K562 (cell line): ENCODE results near the gene WNT11. TPM values are rescaled to one million over a fixed set of nuclear protein-coding genes. Genes with fewer than 3 reads are reported as not detected.

Experiments used
- ARID2 ChIP-seq: fragments of 450-650 bp; IDR thresholded peaks from 2 replicates; pipeline ENCODE4 v1.6.1; 2017; ENCODE audit warnings: antibody characterized with exemption, mild to moderate bottlenecking
- ASH1L ChIP-seq: fragments of 450-650 bp; IDR thresholded peaks from 2 replicates; pipeline ENCODE4 v1.6.1; 2018; ENCODE audit warnings: borderline replicate concordance, mild to moderate bottlenecking, low read depth; ENCODE audit not compliant: partially characterized antibody
- BRD4 ChIP-seq: fragments of 200-600 bp; sonication (generic); IDR thresholded peaks from 2 replicates; pipeline ENCODE4 v1.6.1; 2017; ENCODE audit warnings: inconsistent platforms
- CEBPB ChIP-seq: fragments of 450-650 bp; IDR thresholded peaks from 2 replicates; pipeline ENCODE4 v1.6.1; 2016; ENCODE audit warnings: missing genetic modification characterization, missing compliant biosample characterization
- CHD1 ChIP-seq: fragments of 200-600 bp; sonication (generic); IDR thresholded peaks from one replicate; pipeline ENCODE4 v1.6.1; 2012; ENCODE audit warnings: mild to moderate bottlenecking, moderate library complexity, low read length, inconsistent platforms
- EHMT2 ChIP-seq: fragments of 450-650 bp; IDR thresholded peaks from 2 replicates; pipeline ENCODE4 v1.6.1; 2018; ENCODE audit warnings: antibody characterized with exemption
- ELF2 ChIP-seq: fragments of 250-450 bp; sonication (Bioruptor Pico); IDR thresholded peaks from 2 replicates; pipeline ENCODE4 v1.5.0; 2021; ENCODE audit warnings: mild to moderate bottlenecking
- GTF2E2 ChIP-seq: fragments of 200-800 bp; sonication (Bioruptor generic); IDR thresholded peaks from 2 replicates; pipeline ENCODE4 v1.6.1; 2016; ENCODE audit warnings: missing genetic modification characterization, missing compliant biosample characterization
- HMGN3 ChIP-seq: IDR thresholded peaks from 2 replicates; pipeline ENCODE4 v1.6.1; 2011; ENCODE audit warnings: borderline replicate concordance, low read depth, mild to moderate bottlenecking, mixed read lengths, low read length; ENCODE audit not compliant: insufficient read length; ENCODE audit errors: extremely low read depth
- IRF2 ChIP-seq: sonication (generic); formaldehyde crosslinking; IDR thresholded peaks from 2 replicates; pipeline ENCODE4 v1.8.1; 2022; ENCODE audit warnings: mild to moderate bottlenecking, missing genetic modification reagents
- MEF2A ChIP-seq: IDR thresholded peaks from 2 replicates; pipeline ENCODE4 v1.6.1; 2011; ENCODE audit warnings: low read depth, mild to moderate bottlenecking, low read length, moderate library complexity; ENCODE audit not compliant: control insufficient read depth
- MYNN ChIP-seq, 2 experiments: sonication (generic); formaldehyde crosslinking in 1 of 2; IDR thresholded peaks; 2 replicates each; pipeline versions ENCODE4 v1.5.0 to v1.6.1; 2016 to 2020; ENCODE audit warnings: antibody characterized with exemption in 1 of 2, missing genetic modification reagents in 1 of 2
- NCOA4 ChIP-seq: fragments of 450-650 bp; IDR thresholded peaks from 2 replicates; pipeline ENCODE4 v1.6.1; 2018; ENCODE audit warnings: mild to moderate bottlenecking; ENCODE audit not compliant: partially characterized antibody
- NELFE ChIP-seq: IDR thresholded peaks from 2 replicates; pipeline ENCODE4 v1.6.1; 2011; ENCODE audit warnings: mild to moderate bottlenecking; ENCODE audit not compliant: insufficient read depth, insufficient read length
- NFE2 ChIP-seq: IDR thresholded peaks from 2 replicates; pipeline ENCODE4 v1.6.1; 2014; ENCODE audit warnings: antibody characterized with exemption, low read depth
- PRMT5 ChIP-seq: sonication (generic); formaldehyde crosslinking; IDR thresholded peaks from 2 replicates; pipeline ENCODE4 v1.5.0; 2020; ENCODE audit warnings: missing genetic modification reagents
- SMAD2 ChIP-seq: fragments of 150-350 bp; IDR thresholded peaks from 2 replicates; pipeline ENCODE4 v1.6.1; 2014; ENCODE audit warnings: low read depth, mild to moderate bottlenecking, low read length
- TARDBP ChIP-seq: fragments of 450-650 bp; IDR thresholded peaks from 2 replicates; pipeline ENCODE4 v1.6.1; 2016
- TBP ChIP-seq: optimal IDR thresholded peaks from 2 replicates; pipeline ENCODE3; 2011; ENCODE audit warnings: low read depth, low read length, improper control_type of control experiment
- ZKSCAN3 ChIP-seq: fragments of 250-450 bp; sonication (Bioruptor Pico); IDR thresholded peaks from 2 replicates; pipeline ENCODE4 v1.4.0; 2020
- ZNF263 ChIP-seq: sonication (generic); formaldehyde crosslinking; IDR thresholded peaks from 2 replicates; pipeline ENCODE4 v1.8.0; 2022; ENCODE audit warnings: mild to moderate bottlenecking, missing genetic modification reagents, borderline replicate concordance
- ZNF41 ChIP-seq: fragments of 250-450 bp; sonication (Bioruptor Pico); conservative IDR thresholded peaks from 2 replicates; pipeline ENCODE4 v1.4.0; 2020; ENCODE audit warnings: mild to moderate bottlenecking
- ZNF696 ChIP-seq: fragments of 250-450 bp; sonication (Bioruptor Pico); conservative IDR thresholded peaks from 2 replicates; pipeline ENCODE4 v1.4.0; 2020; ENCODE audit warnings: mild to moderate bottlenecking, moderate library complexity
- polyA plus RNA-seq, 8 experiments: library from polyadenylated mRNA; depleted of rRNA in 4 of 8; stranded (reverse) in 5 of 8; unstranded in 3 of 8; fragments of >200 nt; fragmentation: Nextera tagmentation in 2 of 8; fragmentation: Illumina TruSeq in 1 of 8; extraction: Ambion mirVana in 2 of 8; extraction: Trizol in 1 of 8; gene quantifications; 2 replicates each; pipeline versions ENCODE4 v1.2.1 to v1.2.3, GENCODE V29; 2011 to 2014; ENCODE audit warnings: inconsistent platforms in 1 of 8, missing spikeins in 1 of 8
- total RNA-seq, 7 experiments: library from RNA; depleted of rRNA in 6 of 7; stranded (reverse); fragments of >200 nt in 6 of 7; fragmentation: Illumina TruSeq in 2 of 7; extraction: Trizol in 2 of 7; gene quantifications; 2 replicates each; pipeline versions ENCODE4 v1.2.1 to v1.2.3, GENCODE V29; 2011 to 2021; ENCODE audit warnings: low replicate concordance in 1 of 7
- TF ChIP-seq, protein P1 (sequence below): fragments of 250-450 bp; sonication (Bioruptor Pico); IDR thresholded peaks from 2 replicates; pipeline ENCODE4 v1.9.0; 2021; ENCODE audit warnings: mild to moderate bottlenecking, inconsistent platforms
- TF ChIP-seq, protein P2 (sequence below): fragments of 250-450 bp; sonication (Bioruptor Pico); IDR thresholded peaks from 2 replicates; pipeline ENCODE4 v1.5.0; 2020; ENCODE audit warnings: mild to moderate bottlenecking
- TF ChIP-seq, protein P3 (sequence below): fragments of 450-650 bp; IDR thresholded peaks from one replicate; pipeline ENCODE4 v1.6.1; 2018; ENCODE audit warnings: mild to moderate bottlenecking, moderate library complexity; ENCODE audit not compliant: partially characterized antibody

Gene WNT11
- total and polyA plus RNA-seq, 9 of the 15 experiments (the other 6 are each of a cell fraction or from before 2014, with no cell fraction given): 0.03 to 0.20 (median 0.09) TPM; not detected in 4

DNA sequence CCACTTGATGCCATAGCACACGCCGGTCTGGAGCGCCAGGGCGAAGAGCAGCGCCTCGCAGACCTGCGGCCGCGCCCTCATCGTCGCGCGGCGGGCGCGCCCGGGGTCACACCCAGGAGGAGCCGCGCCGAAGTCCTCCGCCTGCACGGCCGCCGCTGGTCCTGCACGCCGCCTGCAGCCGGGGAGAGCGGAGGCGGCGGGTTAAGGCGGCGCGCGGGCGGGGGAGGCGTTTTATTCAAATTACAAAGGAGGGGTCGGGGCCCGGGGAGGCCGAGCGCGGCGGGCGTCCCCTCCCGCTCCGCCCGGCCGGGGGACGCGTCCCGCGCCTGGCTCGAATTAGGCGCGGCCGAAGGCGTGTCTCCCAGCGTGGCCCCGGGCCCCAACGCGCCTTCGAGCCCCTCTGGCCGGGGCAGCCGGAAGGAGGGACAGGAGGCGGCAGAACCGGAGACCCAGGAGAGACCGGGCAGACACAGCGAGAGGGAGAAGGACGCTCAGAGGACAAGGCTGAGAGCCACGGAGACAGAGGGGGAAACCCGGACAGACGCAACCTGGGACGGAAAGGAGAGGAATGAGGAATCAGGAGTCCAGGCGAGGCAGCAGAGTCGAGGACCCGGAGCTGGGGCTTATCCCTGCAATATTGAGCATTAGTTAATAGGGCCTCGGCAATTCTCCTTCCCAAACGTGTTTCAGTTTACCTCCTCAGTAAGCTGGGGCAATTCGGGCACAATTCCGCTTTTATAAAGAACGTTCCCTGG, at the start of gene WNT11 (continued):
- TF ChIP-seq, protein P1, sequence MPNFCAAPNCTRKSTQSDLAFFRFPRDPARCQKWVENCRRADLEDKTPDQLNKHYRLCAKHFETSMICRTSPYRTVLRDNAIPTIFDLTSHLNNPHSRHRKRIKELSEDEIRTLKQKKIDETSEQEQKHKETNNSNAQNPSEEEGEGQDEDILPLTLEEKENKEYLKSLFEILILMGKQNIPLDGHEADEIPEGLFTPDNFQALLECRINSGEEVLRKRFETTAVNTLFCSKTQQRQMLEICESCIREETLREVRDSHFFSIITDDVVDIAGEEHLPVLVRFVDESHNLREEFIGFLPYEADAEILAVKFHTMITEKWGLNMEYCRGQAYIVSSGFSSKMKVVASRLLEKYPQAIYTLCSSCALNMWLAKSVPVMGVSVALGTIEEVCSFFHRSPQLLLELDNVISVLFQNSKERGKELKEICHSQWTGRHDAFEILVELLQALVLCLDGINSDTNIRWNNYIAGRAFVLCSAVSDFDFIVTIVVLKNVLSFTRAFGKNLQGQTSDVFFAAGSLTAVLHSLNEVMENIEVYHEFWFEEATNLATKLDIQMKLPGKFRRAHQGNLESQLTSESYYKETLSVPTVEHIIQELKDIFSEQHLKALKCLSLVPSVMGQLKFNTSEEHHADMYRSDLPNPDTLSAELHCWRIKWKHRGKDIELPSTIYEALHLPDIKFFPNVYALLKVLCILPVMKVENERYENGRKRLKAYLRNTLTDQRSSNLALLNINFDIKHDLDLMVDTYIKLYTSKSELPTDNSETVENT: no peak
- TF ChIP-seq ELF2 (no peak), TARDBP (no peak), MEF2A (no peak), EHMT2 (no peak), ZNF263 (CRISPR knock-in tag) (peak; percentile 29; the same call in 1 of the 2 replicates), MYNN (IDR thresholded peaks at IDR 0.05) (no peak), MYNN (CRISPR knock-in tag; IDR thresholded peaks at IDR 0.05) (no peak), ZNF41 (CRISPR knock-in tag) (no peak), CHD1 (no peak), ZNF696 (CRISPR knock-in tag) (no peak), TBP (no peak), ARID2 (no peak), BRD4 (no peak), NCOA4 (no peak), HMGN3 (no peak), ASH1L (no peak), SMAD2 (no peak), CEBPB (tag) (no peak), PRMT5 (no peak), ZKSCAN3 (CRISPR knock-in tag) (no peak), IRF2 (no peak), NELFE (no peak), NFE2 (no peak), GTF2E2 (tag) (no peak)
- TF ChIP-seq, protein P2, sequence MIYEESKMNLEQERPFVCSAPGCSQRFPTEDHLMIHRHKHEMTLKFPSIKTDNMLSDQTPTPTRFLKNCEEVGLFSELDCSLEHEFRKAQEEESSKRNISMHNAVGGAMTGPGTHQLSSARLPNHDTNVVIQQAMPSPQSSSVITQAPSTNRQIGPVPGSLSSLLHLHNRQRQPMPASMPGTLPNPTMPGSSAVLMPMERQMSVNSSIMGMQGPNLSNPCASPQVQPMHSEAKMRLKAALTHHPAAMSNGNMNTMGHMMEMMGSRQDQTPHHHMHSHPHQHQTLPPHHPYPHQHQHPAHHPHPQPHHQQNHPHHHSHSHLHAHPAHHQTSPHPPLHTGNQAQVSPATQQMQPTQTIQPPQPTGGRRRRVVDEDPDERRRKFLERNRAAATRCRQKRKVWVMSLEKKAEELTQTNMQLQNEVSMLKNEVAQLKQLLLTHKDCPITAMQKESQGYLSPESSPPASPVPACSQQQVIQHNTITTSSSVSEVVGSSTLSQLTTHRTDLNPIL (CRISPR knock-in tag): no peak
- TF ChIP-seq, protein P3, sequence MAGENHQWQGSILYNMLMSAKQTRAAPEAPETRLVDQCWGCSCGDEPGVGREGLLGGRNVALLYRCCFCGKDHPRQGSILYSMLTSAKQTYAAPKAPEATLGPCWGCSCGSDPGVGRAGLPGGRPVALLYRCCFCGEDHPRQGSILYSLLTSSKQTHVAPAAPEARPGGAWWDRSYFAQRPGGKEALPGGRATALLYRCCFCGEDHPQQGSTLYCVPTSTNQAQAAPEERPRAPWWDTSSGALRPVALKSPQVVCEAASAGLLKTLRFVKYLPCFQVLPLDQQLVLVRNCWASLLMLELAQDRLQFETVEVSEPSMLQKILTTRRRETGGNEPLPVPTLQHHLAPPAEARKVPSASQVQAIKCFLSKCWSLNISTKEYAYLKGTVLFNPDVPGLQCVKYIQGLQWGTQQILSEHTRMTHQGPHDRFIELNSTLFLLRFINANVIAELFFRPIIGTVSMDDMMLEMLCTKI: no peak
